NCI-H2196 treated with DMSO at 0.1 percent for 48 hours (cell line): ENCODE data around the gene MAP3K2.

ENCODE experiments used
- DNase-seq: peaks from one replicate; lab custom pipeline; 2025; ENCODE audit not compliant: unreplicated experiment; lab: John Stamatoyannopoulos, UW

MAP3K2 gene

GRCh38 chr2:127407661-127408003, 19.9 kb upstream of the MAP3K2 start:
- DNase-seq = no peak

- DNase-seq = no peak
Observed at GRCh38 chr2:127407091-127407490, 19.3 kb upstream of the MAP3K2 start.

GRCh38 chr2:127406454-127406853, 18.7 kb upstream of the MAP3K2 start:
- DNase-seq = no peak

GRCh38 chr2:127405255-127405610, 17.5 kb upstream of the MAP3K2 start:
- no peak for DNase-seq

GRCh38 chr2:127404466-127405254, 16.9 kb upstream of the MAP3K2 start:
- no peak for DNase-seq

GRCh38 chr2:127403460-127403859, 15.7 kb upstream of the MAP3K2 start:
- no peak for DNase-seq

- no peak for DNase-seq
Observed at GRCh38 chr2:127401757-127402695, 14.3 kb upstream of the MAP3K2 start.

GRCh38 chr2:127400897-127401756, 13.4 kb upstream of the MAP3K2 start:
- DNase-seq = peak; percentile 16

- DNase-seq = no peak
Observed at GRCh38 chr2:127400533-127400896, 12.7 kb upstream of the MAP3K2 start.

GRCh38 chr2:127398239-127398590, 10.4 kb upstream of the MAP3K2 start:
- DNase-seq = peak; percentile 60

GRCh38 chr2:127397568-127398238, 9.9 kb upstream of the MAP3K2 start:
- no peak for DNase-seq

GRCh38 chr2:127394492-127394891, 6.7 kb upstream of the MAP3K2 start:
- DNase-seq = no peak

GRCh38 chr2:127392828-127393578, 5.2 kb upstream of the MAP3K2 start:
- no peak for DNase-seq

- no peak for DNase-seq
Observed at GRCh38 chr2:127392133-127392827, 4.5 kb upstream of the MAP3K2 start.

GRCh38 chr2:127389778-127390435, 2.1 kb upstream of the MAP3K2 start:
- no peak for DNase-seq

GRCh38 chr2:127388423-127389164, 819 bp upstream of the MAP3K2 start:
- DNase-seq = no peak

- DNase-seq = peak; percentile 64
Observed at GRCh38 chr2:127386764-127387654, 766 bp downstream of the MAP3K2 start.
